ENCODE results near the gene PRELP.

GRCh38 chr1:203455706-203456105 lies 19.9 kb upstream of the PRELP start:
- no peak for TF ChIP-seq SP1 (IDR thresholded peaks at IDR 0.05)
- no peak for TF ChIP-seq LEF1 (IDR thresholded peaks at IDR 0.05; ENCODE audit: borderline replicate concordance)
- no peak for TF ChIP-seq CTBP1 (IDR thresholded peaks at IDR 0.05; ENCODE audit: borderline replicate concordance)
- no peak for TF ChIP-seq HDGF (IDR thresholded peaks at IDR 0.05; ENCODE audit: borderline replicate concordance)
- no peak for TF ChIP-seq ARNT (IDR thresholded peaks at IDR 0.05)
- no peak for TF ChIP-seq BHLHE40 (IDR thresholded peaks at IDR 0.05; ENCODE audit: borderline replicate concordance)
- TF ChIP-seq PKNOX1 (IDR thresholded peaks at IDR 0.05): no peak

Measured in HEK293T (cell line).